Neural cell (in vitro differentiated cells): ENCODE measurements around the gene TGM1. TPM values are rescaled to one million over a fixed set of nuclear protein-coding genes. Genes with fewer than 3 reads are reported as not detected.

Experiments used
- H2AFZ ChIP-seq: fragments of 200-600, 300-800 bp; sonication (generic), shearing (Covaris generic); 2 replicates; pipeline ENCODE4 v1.6.0; 2014; ENCODE audit warnings: low read depth, mild to moderate bottlenecking, antibody characterized with exemption, low read length, moderate library complexity
- H3F3A ChIP-seq: fragments of 200-600 bp; shearing (Covaris generic); 2 replicates; pipeline ENCODE4 v1.6.1; 2016; ENCODE audit warnings: mild to moderate bottlenecking, moderate library complexity, mixed read lengths, antibody characterized with exemption, low read length; ENCODE audit not compliant: insufficient read depth, poor library complexity, severe bottlenecking
- H3K27ac ChIP-seq: fragments of 200-600, 300-800 bp; sonication (generic), shearing (Covaris generic); 2 replicates; pipeline ENCODE4 v1.5.1; 2014; ENCODE audit warnings: mild to moderate bottlenecking, low read length, moderate library complexity
- H3K27me3 ChIP-seq: fragments of 300-800, 200-600 bp; sonication (generic), shearing (Covaris generic); 2 replicates; pipeline ENCODE4 v1.6.0; 2014; ENCODE audit warnings: mild to moderate bottlenecking, low read depth, low read length, moderate library complexity; ENCODE audit not compliant: insufficient read depth
- H3K36me3 ChIP-seq: fragments of 300-800, 200-600 bp; sonication (generic), shearing (Covaris generic); 2 replicates; pipeline ENCODE4 v1.5.1; 2014; ENCODE audit warnings: mild to moderate bottlenecking, antibody characterized with exemption, low read length, moderate library complexity; ENCODE audit not compliant: insufficient read depth
- H3K4me2 ChIP-seq: fragments of 300-800, 200-600 bp; sonication (generic), shearing (Covaris generic); 2 replicates; pipeline ENCODE4 v1.6.0; 2014; ENCODE audit warnings: mild to moderate bottlenecking, low read length
- H3K4me3 ChIP-seq: fragments of 300-800, 200-600 bp; sonication (generic), shearing (Covaris generic); 2 replicates; pipeline ENCODE4 v1.5.1; 2014; ENCODE audit warnings: mild to moderate bottlenecking, low read length, moderate library complexity
- H3K79me2 ChIP-seq: fragments of 200-600 bp; shearing (Covaris generic); replicated peaks from 2 replicates; pipeline ENCODE4 v1.6.0; 2014; ENCODE audit warnings: mild to moderate bottlenecking, low read length, moderate library complexity; ENCODE audit not compliant: insufficient read depth
- H3K9ac ChIP-seq: fragments of 300-800, 200-600 bp; sonication (generic), shearing (Covaris generic); 2 replicates; pipeline ENCODE4 v1.6.1; 2016; ENCODE audit warnings: mild to moderate bottlenecking, low read length, mixed read lengths
- H3K9me2 ChIP-seq: fragments of 200-600 bp; shearing (Covaris generic); 2 replicates; pipeline ENCODE4 v1.6.1; 2016; ENCODE audit warnings: mild to moderate bottlenecking, low read length, mixed read lengths; ENCODE audit not compliant: insufficient read depth
- H3K9me3 ChIP-seq: fragments of 200-600, 300-800 bp; sonication (generic), shearing (Covaris generic); 2 replicates; pipeline ENCODE4 v1.6.1; 2016; ENCODE audit warnings: mild to moderate bottlenecking, mixed run types, low read length, moderate library complexity, mixed read lengths
- H4K20me1 ChIP-seq: fragments of 200-600 bp; shearing (Covaris generic); 2 replicates; pipeline ENCODE4 v1.6.1; 2016; ENCODE audit warnings: mild to moderate bottlenecking, mixed run types; ENCODE audit not compliant: insufficient read depth
- EP300 ChIP-seq: fragments of 450-650 bp; conservative IDR thresholded peaks from 2 replicates; pipeline ENCODE4 v1.6.1; 2014; ENCODE audit warnings: antibody characterized with exemption, mild to moderate bottlenecking, moderate library complexity; ENCODE audit not compliant: poor library complexity, severe bottlenecking
- EZH2 ChIP-seq: fragments of 200-600, 300-800 bp; shearing (Covaris generic), sonication (generic); IDR thresholded peaks from 2 replicates; pipeline ENCODE4 v1.6.1; 2014; ENCODE audit warnings: antibody characterized with exemption, low read length, borderline replicate concordance, mild to moderate bottlenecking; ENCODE audit not compliant: insufficient read depth, poor library complexity, severe bottlenecking
- MXI1 ChIP-seq: fragments of 450-650 bp; conservative IDR thresholded peaks from 2 replicates; pipeline ENCODE4 v1.6.1; 2014; ENCODE audit warnings: antibody characterized with exemption, mild to moderate bottlenecking; ENCODE audit not compliant: poor library complexity, severe bottlenecking
- POLR2AphosphoS5 ChIP-seq: IDR thresholded peaks from 2 replicates; pipeline ENCODE4 v1.6.1; 2012
- RAD21 ChIP-seq: fragments of 450-650 bp; conservative IDR thresholded peaks from 2 replicates; pipeline ENCODE4 v1.6.1; 2014; ENCODE audit warnings: antibody characterized with exemption, mild to moderate bottlenecking, moderate library complexity
- SMC3 ChIP-seq: fragments of 450-650 bp; conservative IDR thresholded peaks from 2 replicates; pipeline ENCODE4 v1.6.1; 2014; ENCODE audit warnings: antibody characterized with exemption, mild to moderate bottlenecking, moderate library complexity; ENCODE audit not compliant: poor library complexity
- TAF1 ChIP-seq: IDR thresholded peaks from 2 replicates; pipeline ENCODE4 v1.6.1; 2012; ENCODE audit warnings: low read depth
- polyA plus RNA-seq: library from polyadenylated mRNA; depleted of rRNA; stranded (reverse); fragments of >200 nt; gene quantifications from 2 replicates; pipeline ENCODE4 v1.2.3, GENCODE V29; 2014
- TF ChIP-seq, protein P1 (sequence below): fragments of 450-650 bp; IDR thresholded peaks from 2 replicates; pipeline ENCODE4 v1.5.1; 2014; ENCODE audit warnings: antibody characterized with exemption, mild to moderate bottlenecking, moderate library complexity; ENCODE audit not compliant: poor library complexity, severe bottlenecking
- TF ChIP-seq, protein P2 (sequence below): IDR thresholded peaks from 2 replicates; pipeline ENCODE4 v1.6.1; 2012; ENCODE audit warnings: borderline replicate concordance

TGM1 gene
- polyA plus RNA-seq, 1 donor from 2014 or later, result 3.6 TPM

DNA sequence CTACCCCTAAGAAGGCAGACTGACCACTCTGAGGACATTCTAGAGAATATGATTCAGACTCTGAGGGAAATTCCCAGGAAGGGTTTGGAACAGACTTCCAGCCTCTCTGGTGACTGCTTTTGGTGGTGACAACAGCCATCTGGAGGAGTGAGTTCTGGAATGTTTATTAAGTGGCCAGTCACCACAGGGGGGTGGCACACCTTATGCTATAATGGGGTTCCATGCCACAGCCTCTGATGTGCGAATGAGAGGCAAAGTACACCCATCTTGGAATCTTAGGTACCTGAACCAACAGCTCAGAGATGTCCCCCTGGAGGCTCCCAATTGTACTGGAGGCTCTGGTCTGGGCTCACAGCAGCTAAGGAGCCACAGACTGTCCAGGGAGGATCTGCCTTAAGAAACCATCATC, 11.1 kb downstream of the TGM1 start:
- H3K9me3 ChIP-seq, result no peaks in the 10 kb centered on the region
- H3K79me2 ChIP-seq, result no peaks in the 10 kb centered on the region
- no peaks in the 10 kb centered on the region for H3F3A ChIP-seq
- H3K27ac ChIP-seq, result no peak overlapping the region
- no peak overlapping the region for H3K4me2 ChIP-seq
- no peaks in the 10 kb centered on the region for H4K20me1 ChIP-seq
- H3K4me3 ChIP-seq, result no peak overlapping the region
- H3K36me3 ChIP-seq, result no peaks in the 10 kb centered on the region
- H2AFZ ChIP-seq, result no peak overlapping the region
- no peaks in the 10 kb centered on the region for H3K27me3 ChIP-seq
- H3K9me2 ChIP-seq, result no peaks in the 10 kb centered on the region
- no peak overlapping the region for H3K9ac ChIP-seq
- TF ChIP-seq POLR2AphosphoS5 (no peak), SMC3 (no peak), EP300 (no peak), EZH2 (no peak), RAD21 (no peak), MXI1 (no peak), TAF1 (no peak)
- TF ChIP-seq, protein P1, sequence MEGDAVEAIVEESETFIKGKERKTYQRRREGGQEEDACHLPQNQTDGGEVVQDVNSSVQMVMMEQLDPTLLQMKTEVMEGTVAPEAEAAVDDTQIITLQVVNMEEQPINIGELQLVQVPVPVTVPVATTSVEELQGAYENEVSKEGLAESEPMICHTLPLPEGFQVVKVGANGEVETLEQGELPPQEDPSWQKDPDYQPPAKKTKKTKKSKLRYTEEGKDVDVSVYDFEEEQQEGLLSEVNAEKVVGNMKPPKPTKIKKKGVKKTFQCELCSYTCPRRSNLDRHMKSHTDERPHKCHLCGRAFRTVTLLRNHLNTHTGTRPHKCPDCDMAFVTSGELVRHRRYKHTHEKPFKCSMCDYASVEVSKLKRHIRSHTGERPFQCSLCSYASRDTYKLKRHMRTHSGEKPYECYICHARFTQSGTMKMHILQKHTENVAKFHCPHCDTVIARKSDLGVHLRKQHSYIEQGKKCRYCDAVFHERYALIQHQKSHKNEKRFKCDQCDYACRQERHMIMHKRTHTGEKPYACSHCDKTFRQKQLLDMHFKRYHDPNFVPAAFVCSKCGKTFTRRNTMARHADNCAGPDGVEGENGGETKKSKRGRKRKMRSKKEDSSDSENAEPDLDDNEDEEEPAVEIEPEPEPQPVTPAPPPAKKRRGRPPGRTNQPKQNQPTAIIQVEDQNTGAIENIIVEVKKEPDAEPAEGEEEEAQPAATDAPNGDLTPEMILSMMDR, result no peak
- TF ChIP-seq, protein P2, sequence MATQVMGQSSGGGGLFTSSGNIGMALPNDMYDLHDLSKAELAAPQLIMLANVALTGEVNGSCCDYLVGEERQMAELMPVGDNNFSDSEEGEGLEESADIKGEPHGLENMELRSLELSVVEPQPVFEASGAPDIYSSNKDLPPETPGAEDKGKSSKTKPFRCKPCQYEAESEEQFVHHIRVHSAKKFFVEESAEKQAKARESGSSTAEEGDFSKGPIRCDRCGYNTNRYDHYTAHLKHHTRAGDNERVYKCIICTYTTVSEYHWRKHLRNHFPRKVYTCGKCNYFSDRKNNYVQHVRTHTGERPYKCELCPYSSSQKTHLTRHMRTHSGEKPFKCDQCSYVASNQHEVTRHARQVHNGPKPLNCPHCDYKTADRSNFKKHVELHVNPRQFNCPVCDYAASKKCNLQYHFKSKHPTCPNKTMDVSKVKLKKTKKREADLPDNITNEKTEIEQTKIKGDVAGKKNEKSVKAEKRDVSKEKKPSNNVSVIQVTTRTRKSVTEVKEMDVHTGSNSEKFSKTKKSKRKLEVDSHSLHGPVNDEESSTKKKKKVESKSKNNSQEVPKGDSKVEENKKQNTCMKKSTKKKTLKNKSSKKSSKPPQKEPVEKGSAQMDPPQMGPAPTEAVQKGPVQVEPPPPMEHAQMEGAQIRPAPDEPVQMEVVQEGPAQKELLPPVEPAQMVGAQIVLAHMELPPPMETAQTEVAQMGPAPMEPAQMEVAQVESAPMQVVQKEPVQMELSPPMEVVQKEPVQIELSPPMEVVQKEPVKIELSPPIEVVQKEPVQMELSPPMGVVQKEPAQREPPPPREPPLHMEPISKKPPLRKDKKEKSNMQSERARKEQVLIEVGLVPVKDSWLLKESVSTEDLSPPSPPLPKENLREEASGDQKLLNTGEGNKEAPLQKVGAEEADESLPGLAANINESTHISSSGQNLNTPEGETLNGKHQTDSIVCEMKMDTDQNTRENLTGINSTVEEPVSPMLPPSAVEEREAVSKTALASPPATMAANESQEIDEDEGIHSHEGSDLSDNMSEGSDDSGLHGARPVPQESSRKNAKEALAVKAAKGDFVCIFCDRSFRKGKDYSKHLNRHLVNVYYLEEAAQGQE, result no peak

DNA sequence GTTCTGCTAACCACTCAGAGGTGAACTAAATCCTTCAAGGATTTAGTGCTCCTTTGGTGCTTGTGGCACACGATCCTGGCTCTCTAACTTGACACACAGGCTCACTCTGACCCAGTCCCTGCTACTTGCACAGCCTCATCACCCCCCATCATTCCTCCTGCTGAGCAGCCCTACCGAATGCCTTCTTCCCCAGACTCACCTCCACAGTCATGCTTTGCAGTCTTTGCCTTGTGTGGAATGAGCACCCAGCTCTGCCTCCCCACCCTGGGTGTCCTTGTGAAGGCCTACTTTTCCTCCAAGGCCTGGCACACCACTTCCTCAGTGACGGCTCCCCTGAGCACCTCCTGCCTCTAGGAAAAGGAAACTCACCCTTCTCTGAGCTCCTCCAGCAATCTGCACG, 12.6 kb downstream of the TGM1 start:
- H3K79me2 ChIP-seq, result no peaks in the 10 kb centered on the region
- H3K4me3 ChIP-seq, result no peak overlapping the region
- no peaks in the 10 kb centered on the region for H3F3A ChIP-seq
- H3K4me2 ChIP-seq, result no peak overlapping the region
- no peaks in the 10 kb centered on the region for H3K27me3 ChIP-seq
- H4K20me1 ChIP-seq, result no peaks in the 10 kb centered on the region
- H3K27ac ChIP-seq, result no peak overlapping the region
- H3K9me3 ChIP-seq, result no peaks in the 10 kb centered on the region
- H3K9ac ChIP-seq, result no peak overlapping the region
- H2AFZ ChIP-seq, result no peak overlapping the region
- TF ChIP-seq RAD21 (no peak), TAF1 (no peak), MXI1 (no peak), POLR2AphosphoS5 (no peak)
- TF ChIP-seq, protein P2, result no peak
- no peaks in the 10 kb centered on the region for H3K36me3 ChIP-seq
- H3K9me2 ChIP-seq, result no peaks in the 10 kb centered on the region
